Measurements from ENCODE around the gene CXCL13. TPM values are rescaled to one million over a fixed set of nuclear protein-coding genes. Genes with fewer than 3 reads are reported as not detected.
"Not testable (repeated sequence)": the region's sequence is repeated elsewhere in the genome, so short reads cannot be mapped to it uniquely, and the experiment has no call there.

The CXCL13 gene
- not detected for total RNA-seq

GRCh38 chr4:77605210-77605902, at the start of gene CXCL13:
Gene CXCL13 (plus strand): TSS chr4:77605820. CDS start chr4:77605866, 46 bp downstream.
- no peak for DNase-seq (ENCODE audit: low spot score)
- Histone ChIP-seq H3K9me3 (no peaks in the 10 kb centered on the region), H3K4me1 (no peaks in the 10 kb centered on the region), H3K27me3 (no peaks in the 10 kb centered on the region), H3K27ac (no peak within 1 kb of the TSS), H3K36me3 (no peaks in the 10 kb centered on the region), H3K4me3 (no peak within 1 kb of the TSS)
- TF ChIP-seq CTCF (IDR thresholded peaks at IDR 0.05), result no peak

- Histone ChIP-seq H3K27ac (no peak overlapping the region), H3K4me3 (no peak overlapping the region), H3K36me3 (no peaks in the 10 kb centered on the region), H3K9me3 (peaks cover 0 to 21% of the 10 kb centered on the region in 2 donors), H3K27me3 (no peaks in the 10 kb centered on the region), H3K4me1 (no peaks in the 10 kb centered on the region)
- TF ChIP-seq CTCF (IDR thresholded peaks at IDR 0.05), result no peak
- no peak for DNase-seq (ENCODE audit: low spot score)
Observed at GRCh38 chr4:77560170-77560569, 45.5 kb upstream of the CXCL13 start.

GRCh38 chr4:77561720-77562119, 43.9 kb upstream of the CXCL13 start:
- H3K27me3 ChIP-seq; DNase-seq (ENCODE audit: low spot score); H3K4me3 ChIP-seq; H3K4me1 ChIP-seq; H3K9me3 ChIP-seq; H3K36me3 ChIP-seq; H3K27ac ChIP-seq: not testable (repeated sequence)

GRCh38 chr4:77564231-77564630, 41.4 kb upstream of the CXCL13 start:
- no peak overlapping the region for H3K4me3 ChIP-seq
- H3K4me1 ChIP-seq, result no peaks in the 10 kb centered on the region
- DNase-seq (ENCODE audit: low spot score), result no peak
- H3K9me3 ChIP-seq, result peaks cover 0 to 7% of the 10 kb centered on the region in 2 donors
- TF ChIP-seq CTCF (IDR thresholded peaks at IDR 0.05), result no peak
- no peak overlapping the region for H3K27ac ChIP-seq
- no peaks in the 10 kb centered on the region for H3K36me3 ChIP-seq
- no peaks in the 10 kb centered on the region for H3K27me3 ChIP-seq

GRCh38 chr4:77566148-77566547, 39.5 kb upstream of the CXCL13 start:
- no peak for DNase-seq (ENCODE audit: low spot score)
- H3K27me3 ChIP-seq, result no peaks in the 10 kb centered on the region
- no peak for TF ChIP-seq CTCF (IDR thresholded peaks at IDR 0.05)
- H3K36me3 ChIP-seq, result no peaks in the 10 kb centered on the region
- no peak overlapping the region for H3K4me3 ChIP-seq
- H3K4me1 ChIP-seq, result no peaks in the 10 kb centered on the region
- no peak overlapping the region for H3K27ac ChIP-seq
- H3K9me3 ChIP-seq, result peaks cover 0 to 13% of the 10 kb centered on the region in 2 donors

- Histone ChIP-seq H3K9me3 (peaks cover 0 to 7% of the 10 kb centered on the region in 2 donors), H3K36me3 (no peaks in the 10 kb centered on the region), H3K27ac (no peak overlapping the region), H3K4me1 (no peaks in the 10 kb centered on the region), H3K27me3 (no peaks in the 10 kb centered on the region), H3K4me3 (no peak overlapping the region)
- no peak for TF ChIP-seq CTCF (IDR thresholded peaks at IDR 0.05)
- DNase-seq (ENCODE audit: low spot score), result no peak
Observed at GRCh38 chr4:77567549-77567948, 38.1 kb upstream of the CXCL13 start.

GRCh38 chr4:77570508-77571214, 35.0 kb upstream of the CXCL13 start:
- H3K27ac ChIP-seq, result not testable (repeated sequence)

More at GRCh38 chr4:77570508-77571214, 35.0 kb upstream of the CXCL13 start:
- not testable (repeated sequence) for H3K36me3 ChIP-seq; H3K4me1 ChIP-seq; H3K27me3 ChIP-seq; DNase-seq (ENCODE audit: low spot score); H3K9me3 ChIP-seq; H3K4me3 ChIP-seq
